Globus pallidus (tissue), 1 donor: Measurements from ENCODE around the gene TRPV2.
A peak's percentile ranks its signal among the peaks of the same experiment; 100 is the strongest.

Experiments used
- DNase-seq: peaks from one replicate; pipeline ENCODE4 v3.0.0-alpha.2; 2015; ENCODE audit warnings: low spot score

Gene TRPV2

DNA sequence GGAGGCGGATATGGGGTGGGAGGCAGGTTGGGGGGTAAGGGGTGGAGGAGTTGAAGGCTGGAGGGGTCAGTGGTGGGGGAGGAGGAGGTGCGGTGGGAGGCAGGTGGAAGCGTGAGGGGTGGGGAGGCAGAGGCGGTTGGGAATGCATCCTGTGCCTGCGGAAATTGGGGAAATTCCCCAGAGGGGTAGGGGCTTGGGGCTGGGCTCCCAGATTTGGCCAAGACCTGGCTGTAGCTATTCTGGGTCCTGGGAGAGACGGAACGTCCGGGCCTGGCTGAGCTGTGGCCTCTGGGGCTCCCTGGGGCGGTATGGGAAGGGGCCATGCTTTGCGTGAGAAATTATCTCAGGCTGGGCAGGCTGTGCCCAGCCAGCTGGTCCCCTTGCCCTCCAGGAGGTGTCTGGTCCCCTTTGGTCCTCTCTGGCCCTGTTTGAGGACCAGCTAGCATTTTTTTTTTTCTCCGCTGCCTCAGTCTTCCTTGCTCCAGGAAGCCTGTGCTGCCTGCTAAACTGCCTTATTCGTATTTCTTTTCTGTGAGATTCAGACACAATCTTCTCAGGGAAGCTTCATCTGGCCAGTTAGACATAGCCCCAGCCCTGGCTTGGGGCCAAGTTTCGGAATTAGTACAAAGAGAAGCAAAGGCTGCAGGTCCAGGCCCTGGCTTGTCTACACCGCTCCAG lies 7.3 kb upstream of the TRPV2 start:
- DNase-seq: peak; percentile 64

DNA sequence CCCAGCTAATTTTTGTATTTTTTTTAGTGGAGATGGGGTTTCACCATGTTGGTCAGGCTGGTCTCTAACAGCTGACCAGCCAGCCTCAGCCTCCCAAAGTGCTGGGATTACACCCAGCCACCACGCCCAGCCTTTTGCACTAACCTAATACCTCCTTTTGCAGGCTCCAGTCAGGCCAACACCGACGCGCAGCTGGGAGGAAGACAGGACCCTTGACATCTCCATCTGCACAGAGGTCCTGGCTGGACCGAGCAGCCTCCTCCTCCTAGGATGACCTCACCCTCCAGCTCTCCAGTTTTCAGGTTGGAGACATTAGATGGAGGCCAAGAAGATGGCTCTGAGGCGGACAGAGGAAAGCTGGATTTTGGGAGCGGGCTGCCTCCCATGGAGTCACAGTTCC lies 2.0 kb downstream of the TRPV2 start:
- DNase-seq: no peak

DNA sequence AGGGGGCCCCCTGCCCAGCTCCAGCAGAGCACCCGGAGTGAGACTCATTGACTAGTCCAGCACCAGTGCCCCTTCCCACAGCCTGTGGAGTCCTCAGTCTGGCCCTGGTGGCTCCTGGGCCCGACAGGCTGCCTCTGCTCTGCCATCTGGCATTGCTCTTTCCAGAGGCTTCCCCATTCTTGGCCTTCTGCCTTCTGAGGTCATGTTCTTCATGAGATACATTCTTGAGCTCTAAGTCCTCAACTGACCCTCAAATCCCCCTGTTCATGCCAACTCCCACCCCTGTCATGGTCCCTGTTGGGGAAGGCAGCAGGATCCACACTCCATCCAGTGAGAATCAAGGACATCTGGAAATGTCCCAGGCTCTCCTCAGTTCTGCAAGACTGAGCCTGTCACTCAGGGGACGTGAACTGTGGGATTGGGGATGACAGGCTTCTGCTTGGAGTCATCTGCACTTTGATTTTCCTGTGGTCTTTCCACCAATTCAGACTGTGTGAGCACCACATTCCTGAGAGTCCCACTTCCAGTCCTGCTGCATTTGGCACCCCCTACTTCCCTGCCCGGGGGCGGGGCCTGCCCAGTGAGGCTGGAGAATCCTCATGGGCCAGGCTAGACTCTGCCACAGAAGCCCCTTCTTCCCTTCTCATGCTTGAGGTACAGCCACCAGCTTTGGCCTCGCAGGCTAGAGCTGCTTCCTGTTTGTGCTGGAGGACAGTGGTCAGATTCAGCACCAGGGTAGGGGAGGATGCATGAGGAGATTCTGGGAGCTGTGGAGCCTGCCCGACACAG lies 2.7 kb downstream of the TRPV2 start:
- no peak for DNase-seq

DNA sequence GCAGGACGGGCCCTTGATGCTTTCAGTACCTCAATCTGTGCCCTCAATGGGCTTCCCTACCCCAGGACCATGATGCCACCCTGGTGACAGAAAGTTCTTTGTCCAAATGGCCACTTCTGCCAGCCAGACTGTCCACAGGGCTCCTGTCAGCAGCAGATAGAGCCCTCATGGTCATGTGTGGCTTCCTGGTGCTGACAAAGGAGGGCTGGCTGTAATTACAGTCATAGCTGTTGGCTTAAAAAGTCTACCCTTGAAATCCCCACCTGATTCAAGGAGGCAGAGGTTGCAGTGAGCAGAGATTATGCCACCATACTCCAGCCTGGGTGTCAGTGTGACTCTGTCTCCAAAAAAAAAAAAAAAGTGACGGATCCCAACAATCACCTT lies 3.3 kb downstream of the TRPV2 start:
- DNase-seq: no peak

- no peak for DNase-seq
Observed at GRCh38 chr17:16419074-16419928, 3.9 kb downstream of the TRPV2 start.

DNA sequence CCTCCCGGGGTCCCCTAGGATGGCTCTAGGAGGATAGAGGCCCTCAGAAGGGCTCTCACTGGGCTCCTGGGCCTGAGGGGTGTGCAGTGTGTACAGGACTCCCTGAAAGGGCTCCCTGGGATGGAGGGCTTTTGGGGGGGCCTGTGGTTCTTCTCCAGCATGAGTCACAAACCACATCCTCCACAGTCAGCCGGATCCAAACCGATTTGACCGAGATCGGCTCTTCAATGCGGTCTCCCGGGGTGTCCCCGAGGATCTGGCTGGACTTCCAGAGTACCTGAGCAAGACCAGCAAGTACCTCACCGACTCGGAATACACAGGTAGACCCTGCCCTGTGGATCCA lies 4.5 kb downstream of the TRPV2 start:
- no peak for DNase-seq

- DNase-seq: no peak
Observed at GRCh38 chr17:16422416-16422815, 7.0 kb downstream of the TRPV2 start.

GRCh38 chr17:16423226-16423872 lies 8.0 kb downstream of the TRPV2 start:
- no peak for DNase-seq

DNA sequence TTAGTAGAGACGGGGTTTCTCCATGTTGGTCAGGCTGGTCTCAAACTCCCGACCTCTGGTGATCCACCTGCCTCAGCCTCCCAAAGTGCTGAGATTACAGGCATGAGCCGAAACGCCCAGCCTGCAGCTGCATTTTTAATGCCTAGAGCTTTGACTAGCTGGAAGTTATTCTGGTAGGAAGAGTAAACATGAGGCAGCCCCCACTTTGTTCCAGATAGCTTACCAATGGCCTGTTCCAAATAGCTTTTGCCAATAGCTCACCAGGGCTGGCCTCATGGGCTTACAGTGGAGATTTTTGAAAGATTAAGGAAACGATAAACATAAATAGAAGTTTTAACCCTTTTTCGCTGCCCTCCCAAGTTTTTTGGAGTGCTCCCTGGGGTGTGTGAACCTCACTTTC lies 9.8 kb downstream of the TRPV2 start:
- no peak for DNase-seq

GRCh38 chr17:16425698-16426659 lies 10.6 kb downstream of the TRPV2 start:
- DNase-seq: no peak

DNA sequence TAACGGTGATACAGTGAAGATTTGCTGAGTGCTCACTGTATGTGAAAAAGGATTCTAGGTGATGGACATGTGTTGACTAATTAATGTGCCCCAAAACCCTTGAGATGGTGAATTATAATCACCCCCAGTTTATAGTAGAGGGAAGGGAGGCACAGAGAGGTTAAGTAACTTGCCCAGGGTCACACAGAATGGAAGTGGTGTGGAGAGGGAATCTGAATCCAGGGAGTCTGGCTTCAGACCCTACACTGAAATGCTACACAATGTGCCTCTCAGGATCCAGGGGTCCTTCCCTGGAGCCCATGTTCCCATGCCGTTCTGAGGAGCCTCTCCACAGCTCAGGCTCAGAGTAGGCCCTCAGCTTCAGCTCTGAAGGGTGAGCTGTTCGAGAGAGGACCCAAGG lies 11.6 kb downstream of the TRPV2 start:
- no peak for DNase-seq

GRCh38 chr17:16428098-16428882 lies 12.9 kb downstream of the TRPV2 start:
- peak; percentile 63 for DNase-seq

- DNase-seq: no peak
Observed at GRCh38 chr17:16429083-16429482, 13.7 kb downstream of the TRPV2 start.

DNA sequence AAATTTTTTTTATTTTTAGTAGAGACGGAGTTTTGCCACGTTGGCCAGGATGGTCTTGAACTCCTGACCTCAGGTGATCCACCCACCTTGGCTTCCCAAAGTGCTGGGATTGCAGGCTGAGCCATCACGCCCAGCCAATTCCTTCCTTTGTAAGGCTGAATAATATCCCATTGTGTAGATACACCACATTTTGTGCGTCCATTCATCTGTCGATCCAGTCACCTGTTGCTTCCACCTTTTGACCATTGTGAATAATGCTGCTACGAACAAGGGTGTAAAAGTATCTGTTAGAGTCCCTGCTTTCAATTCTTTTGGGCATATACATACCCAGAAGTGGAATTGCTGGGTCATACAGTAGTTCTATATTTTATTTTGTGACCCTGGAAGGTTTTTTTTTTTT lies 15.3 kb downstream of the TRPV2 start:
- DNase-seq: no peak

DNA sequence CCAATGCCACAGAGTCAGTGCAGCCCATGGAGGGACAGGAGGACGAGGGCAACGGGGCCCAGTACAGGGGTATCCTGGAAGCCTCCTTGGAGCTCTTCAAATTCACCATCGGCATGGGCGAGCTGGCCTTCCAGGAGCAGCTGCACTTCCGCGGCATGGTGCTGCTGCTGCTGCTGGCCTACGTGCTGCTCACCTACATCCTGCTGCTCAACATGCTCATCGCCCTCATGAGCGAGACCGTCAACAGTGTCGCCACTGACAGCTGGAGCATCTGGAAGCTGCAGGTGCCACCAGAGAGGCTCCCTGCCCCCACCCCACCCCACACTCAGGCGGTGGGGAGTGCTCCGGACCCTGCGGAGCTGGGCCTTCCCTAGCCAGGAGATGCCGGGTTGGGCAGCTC lies 16.6 kb downstream of the TRPV2 start:
- no peak for DNase-seq

DNA sequence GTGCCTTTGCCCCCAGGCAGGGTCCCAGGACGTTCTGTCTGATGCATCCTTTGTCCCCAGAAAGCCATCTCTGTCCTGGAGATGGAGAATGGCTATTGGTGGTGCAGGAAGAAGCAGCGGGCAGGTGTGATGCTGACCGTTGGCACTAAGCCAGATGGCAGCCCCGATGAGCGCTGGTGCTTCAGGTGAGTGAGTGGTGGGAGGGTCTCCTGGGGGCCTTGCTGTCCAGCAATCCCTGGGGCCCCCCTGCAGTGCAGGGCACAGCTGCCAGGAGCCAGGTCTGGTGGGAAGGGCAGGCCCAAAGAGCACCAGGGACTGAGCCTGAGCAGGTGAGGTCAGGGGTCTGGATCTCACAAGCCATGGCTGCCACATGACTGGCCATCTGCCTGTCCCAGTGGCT lies 18.1 kb downstream of the TRPV2 start:
- no peak for DNase-seq

- DNase-seq: no peak
Observed at GRCh38 chr17:16434662-16435061, 19.3 kb downstream of the TRPV2 start.

DNA sequence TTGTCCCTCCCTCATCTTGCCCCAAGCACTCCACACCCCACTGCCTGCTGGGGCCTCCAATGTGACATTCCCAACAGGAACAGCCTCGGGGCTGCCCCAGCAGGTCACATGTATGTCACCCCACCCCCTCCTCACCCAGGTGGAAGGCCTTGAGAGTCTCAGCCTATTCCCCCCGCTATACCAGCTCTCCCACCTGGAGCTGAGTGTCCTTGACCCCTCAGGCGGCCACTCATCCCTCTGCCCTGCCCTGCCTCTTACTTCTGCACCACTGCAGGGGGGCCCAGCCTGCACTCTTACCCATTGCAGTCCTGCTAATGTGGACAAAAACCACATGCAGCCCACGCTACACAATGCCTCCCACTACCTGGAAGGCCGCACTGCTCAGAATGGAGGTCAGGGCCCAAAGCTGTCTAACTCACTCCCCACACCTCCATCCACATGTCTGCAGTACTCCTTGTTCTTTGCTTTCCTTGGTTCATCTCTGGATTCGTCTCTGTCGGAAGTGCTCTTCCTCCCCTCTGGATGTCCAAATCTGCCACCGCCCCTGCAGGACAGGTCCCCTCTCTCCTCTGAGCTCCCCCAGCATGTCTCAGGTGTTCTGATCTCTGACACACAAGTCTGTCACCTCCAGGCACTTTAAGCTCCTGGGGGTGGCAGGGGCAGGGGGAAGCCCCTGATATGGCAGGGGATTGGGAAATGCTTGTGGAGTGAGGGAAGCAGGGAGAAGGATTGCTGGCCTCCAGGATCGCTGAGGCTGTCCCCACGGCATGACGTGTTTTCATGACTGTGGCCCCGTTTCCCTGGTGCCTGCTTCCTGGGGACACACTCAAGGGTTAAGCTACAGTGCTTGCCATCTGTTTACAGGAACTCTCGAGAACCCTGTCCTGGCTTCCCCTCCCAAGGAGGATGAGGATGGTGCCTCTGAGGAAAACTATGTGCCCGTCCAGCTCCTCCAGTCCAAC lies 20.8 kb downstream of the TRPV2 start:
- DNase-seq: no peak

GRCh38 chr17:16437083-16437482 lies 21.7 kb downstream of the TRPV2 start:
- DNase-seq: no peak
